ENCODE measurements around the gene RPS6KA1. TPM values are rescaled to one million over a fixed set of nuclear protein-coding genes. Genes with fewer than 3 reads are reported as not detected.

Gene RPS6KA1
- total and polyA plus RNA-seq, 2 donors (not counting 1 experiment from before 2014, with no cell fraction given) = 0.64 to 1.7 TPM

DNA sequence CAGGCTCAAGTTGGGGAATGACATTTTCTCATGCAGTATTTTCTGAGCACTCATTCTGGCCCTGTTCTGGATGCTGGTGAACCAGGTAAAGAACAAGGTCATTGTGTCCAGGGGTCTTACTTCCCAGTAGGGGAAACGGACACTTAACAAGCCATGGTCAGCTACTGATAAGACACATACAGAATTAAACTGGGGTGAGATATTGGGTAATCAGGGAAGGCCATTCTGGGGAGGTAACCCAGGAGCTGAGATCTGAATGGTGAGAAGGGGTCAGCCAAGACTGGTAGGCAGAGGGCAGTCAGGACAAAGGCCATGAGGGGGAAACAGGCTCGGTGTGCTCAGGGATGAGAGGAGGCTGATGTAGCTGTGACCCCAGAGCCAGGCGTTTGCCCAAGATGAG, 45.8 kb downstream of the RPS6KA1 start:
- H3K4me2 ChIP-seq (ENCODE audit: extremely low read depth, insufficient read depth, low read length) = no peak overlapping the region
- DNase-seq (ENCODE audit: low read depth in 2 of 2) = no peak
- H3K9me3 ChIP-seq (ENCODE audit: control insufficient read depth, insufficient read depth, low read depth, low read length) = no peaks in the 10 kb centered on the region
- H3K36me3 ChIP-seq (ENCODE audit: control insufficient read depth, insufficient read depth, low read length) = no peaks in the 10 kb centered on the region
- no peak overlapping the region for H2AFZ ChIP-seq (ENCODE audit: low read length)
- H3K4me1 ChIP-seq (ENCODE audit: control insufficient read depth, extremely low read depth, insufficient read depth, low read length) = peaks cover 2% of the 10 kb centered on the region
- H3K9ac ChIP-seq (ENCODE audit: insufficient read depth, low read length) = no peak overlapping the region
- no peaks in the 10 kb centered on the region for H3K79me2 ChIP-seq (ENCODE audit: control insufficient read depth, insufficient read depth, low read length)
- H3K27me3 ChIP-seq (ENCODE audit: control insufficient read depth, insufficient read depth, low read length) = no peaks in the 10 kb centered on the region
- TF ChIP-seq, protein P1, sequence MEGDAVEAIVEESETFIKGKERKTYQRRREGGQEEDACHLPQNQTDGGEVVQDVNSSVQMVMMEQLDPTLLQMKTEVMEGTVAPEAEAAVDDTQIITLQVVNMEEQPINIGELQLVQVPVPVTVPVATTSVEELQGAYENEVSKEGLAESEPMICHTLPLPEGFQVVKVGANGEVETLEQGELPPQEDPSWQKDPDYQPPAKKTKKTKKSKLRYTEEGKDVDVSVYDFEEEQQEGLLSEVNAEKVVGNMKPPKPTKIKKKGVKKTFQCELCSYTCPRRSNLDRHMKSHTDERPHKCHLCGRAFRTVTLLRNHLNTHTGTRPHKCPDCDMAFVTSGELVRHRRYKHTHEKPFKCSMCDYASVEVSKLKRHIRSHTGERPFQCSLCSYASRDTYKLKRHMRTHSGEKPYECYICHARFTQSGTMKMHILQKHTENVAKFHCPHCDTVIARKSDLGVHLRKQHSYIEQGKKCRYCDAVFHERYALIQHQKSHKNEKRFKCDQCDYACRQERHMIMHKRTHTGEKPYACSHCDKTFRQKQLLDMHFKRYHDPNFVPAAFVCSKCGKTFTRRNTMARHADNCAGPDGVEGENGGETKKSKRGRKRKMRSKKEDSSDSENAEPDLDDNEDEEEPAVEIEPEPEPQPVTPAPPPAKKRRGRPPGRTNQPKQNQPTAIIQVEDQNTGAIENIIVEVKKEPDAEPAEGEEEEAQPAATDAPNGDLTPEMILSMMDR (conservative IDR thresholded peaks at IDR 0.05 in 1 of 2, IDR thresholded peaks at IDR 0.05 in 1 of 2; ENCODE audit: low read depth in 1 of 2, low read length in 2 of 2) = no peak
- no peak for TF ChIP-seq EZH2 (IDR thresholded peaks at IDR 0.05; ENCODE audit: low read length, missing control alignments)
- no peaks in the 10 kb centered on the region for H4K20me1 ChIP-seq (ENCODE audit: control insufficient read depth, extremely low read depth, insufficient read depth, low read length)
- H3K27ac ChIP-seq (ENCODE audit: insufficient read depth, low read length) = no peak overlapping the region
- no peak overlapping the region for H3K4me3 ChIP-seq (replicated peaks in 1 of 4; ENCODE audit: control extremely low read depth in 1 of 4, insufficient read depth in 1 of 4, low read depth in 3 of 4, low read length in 4 of 4)

DNA sequence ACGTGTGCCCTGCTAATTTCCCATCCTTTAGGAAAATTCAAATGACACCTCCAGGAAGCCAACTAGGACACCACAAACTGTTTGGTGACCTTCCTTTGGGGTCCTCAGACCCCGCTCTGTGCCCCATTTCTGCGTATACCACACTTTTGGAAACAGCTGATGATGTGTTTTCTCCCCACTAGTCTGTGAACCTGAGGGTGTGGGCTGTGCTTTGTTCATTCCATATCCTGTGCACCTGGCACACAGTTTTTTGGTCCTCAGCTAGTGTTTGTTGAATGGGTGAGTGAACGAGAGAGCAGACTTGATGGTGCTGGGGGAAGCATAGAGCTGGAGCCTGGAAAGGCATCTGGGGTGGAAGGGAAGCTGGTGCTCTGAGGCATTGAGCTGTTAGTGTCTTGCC, 48.6 kb downstream of the RPS6KA1 start:
- Histone ChIP-seq H3K36me3 (ENCODE audit: control insufficient read depth, insufficient read depth, low read length) (no peaks in the 10 kb centered on the region), H3K9ac (ENCODE audit: insufficient read depth, low read length) (no peak overlapping the region), H3K27me3 (ENCODE audit: control insufficient read depth, insufficient read depth, low read length) (no peaks in the 10 kb centered on the region), H3K4me3 (replicated peaks in 1 of 4; ENCODE audit: control extremely low read depth in 1 of 4, insufficient read depth in 1 of 4, low read depth in 3 of 4, low read length in 4 of 4) (no peak overlapping the region), H3K4me2 (ENCODE audit: extremely low read depth, insufficient read depth, low read length) (no peak overlapping the region), H3K9me3 (ENCODE audit: control insufficient read depth, insufficient read depth, low read depth, low read length) (no peaks in the 10 kb centered on the region), H2AFZ (ENCODE audit: low read length) (no peak overlapping the region), H3K4me1 (ENCODE audit: control insufficient read depth, extremely low read depth, insufficient read depth, low read length) (peaks cover 2% of the 10 kb centered on the region), H3K27ac (ENCODE audit: insufficient read depth, low read length) (no peak overlapping the region), H3K79me2 (ENCODE audit: control insufficient read depth, insufficient read depth, low read length) (no peaks in the 10 kb centered on the region), H4K20me1 (ENCODE audit: control insufficient read depth, extremely low read depth, insufficient read depth, low read length) (no peaks in the 10 kb centered on the region)
- DNase-seq (ENCODE audit: low read depth in 2 of 2) = no peak
- TF ChIP-seq, protein P1 (conservative IDR thresholded peaks at IDR 0.05 in 1 of 2, IDR thresholded peaks at IDR 0.05 in 1 of 2; ENCODE audit: low read depth in 1 of 2, low read length in 2 of 2) = no peak
- no peak for TF ChIP-seq EZH2 (IDR thresholded peaks at IDR 0.05; ENCODE audit: low read length, missing control alignments)

DNA sequence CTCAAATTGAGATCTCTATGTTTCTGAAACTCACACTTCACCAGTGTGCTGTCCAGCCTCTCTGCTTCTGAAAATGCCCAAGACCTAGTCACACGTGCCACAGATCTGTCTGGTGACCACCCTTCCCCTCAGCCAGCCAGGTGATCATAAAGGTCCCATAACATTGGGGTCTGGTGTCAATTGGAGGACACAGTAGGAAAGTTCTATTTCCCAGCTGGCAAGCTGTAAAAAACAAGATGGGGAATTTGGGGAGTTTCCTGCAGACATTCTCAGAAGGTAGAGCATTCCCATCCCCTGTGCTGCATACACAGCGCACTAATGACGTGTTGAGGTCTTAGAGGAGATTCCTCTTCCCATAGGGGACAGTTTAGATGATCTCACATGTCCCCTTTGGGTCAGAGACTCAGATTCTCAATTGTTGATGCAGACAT, 50.1 kb downstream of the RPS6KA1 start:
- Histone ChIP-seq H3K4me1 (ENCODE audit: control insufficient read depth, extremely low read depth, insufficient read depth, low read length) (no peaks in the 10 kb centered on the region), H2AFZ (ENCODE audit: low read length) (no peak overlapping the region), H4K20me1 (ENCODE audit: control insufficient read depth, extremely low read depth, insufficient read depth, low read length) (no peaks in the 10 kb centered on the region), H3K9ac (ENCODE audit: insufficient read depth, low read length) (no peak overlapping the region), H3K27ac (ENCODE audit: insufficient read depth, low read length) (no peak overlapping the region), H3K9me3 (ENCODE audit: control insufficient read depth, insufficient read depth, low read depth, low read length) (no peaks in the 10 kb centered on the region), H3K27me3 (ENCODE audit: control insufficient read depth, insufficient read depth, low read length) (no peaks in the 10 kb centered on the region), H3K79me2 (ENCODE audit: control insufficient read depth, insufficient read depth, low read length) (no peaks in the 10 kb centered on the region), H3K36me3 (ENCODE audit: control insufficient read depth, insufficient read depth, low read length) (no peaks in the 10 kb centered on the region), H3K4me3 (replicated peaks in 1 of 4; ENCODE audit: control extremely low read depth in 1 of 4, insufficient read depth in 1 of 4, low read depth in 3 of 4, low read length in 4 of 4) (no peak overlapping the region), H3K4me2 (ENCODE audit: extremely low read depth, insufficient read depth, low read length) (no peak overlapping the region)
- no peak for TF ChIP-seq EZH2 (IDR thresholded peaks at IDR 0.05; ENCODE audit: low read length, missing control alignments)
- TF ChIP-seq, protein P1 (conservative IDR thresholded peaks at IDR 0.05 in 1 of 2, IDR thresholded peaks at IDR 0.05 in 1 of 2; ENCODE audit: low read depth in 1 of 2, low read length in 2 of 2) = no peak
- no peak for DNase-seq (ENCODE audit: low read depth in 2 of 2)
